Upper lobe of left lung (tissue), 4 donors: ENCODE results near the gene FHIT.

Experiments
- CTCF ChIP-seq, 6 experiments: fragments of 450-650 bp in 4 of 6; fragments of 200-600 bp in 2 of 6; sonication (generic) in 2 of 6; IDR thresholded peaks; one replicate each; pipeline ENCODE4 v1.5.1; 2016 to 2019; ENCODE audit warnings: antibody characterized with exemption in 6 of 6
- POLR2A ChIP-seq, 4 donors: fragments of 450-650 bp; IDR thresholded peaks; one replicate each; pipeline ENCODE4 v1.5.1; 2016 to 2017; ENCODE audit warnings: antibody characterized with exemption in 4 of 4, mild to moderate bottlenecking in 2 of 4

- TF ChIP-seq CTCF (IDR thresholded peaks at IDR 0.05): no peak
- TF ChIP-seq POLR2A (IDR thresholded peaks at IDR 0.05): no peak
Measured at GRCh38 chr3:60631509-60631908, 619.7 kb downstream of the FHIT start.
